Measurements from ENCODE around the gene FMO1.

FMO1 gene

GRCh38 chr1:171243878-171244277 lies 4.4 kb upstream of the FMO1 start:
- DNase-seq: no peak

GRCh38 chr1:171245458-171246064 lies 2.7 kb upstream of the FMO1 start:
- peak; percentile 19 for DNase-seq

GRCh38 chr1:171247501-171247900 lies 793 bp upstream of the FMO1 start:
- DNase-seq: no peak

- DNase-seq: no peak
These were observed 547 bp downstream of the FMO1 start for GRCh38 chr1:171248841-171249240.

DNA sequence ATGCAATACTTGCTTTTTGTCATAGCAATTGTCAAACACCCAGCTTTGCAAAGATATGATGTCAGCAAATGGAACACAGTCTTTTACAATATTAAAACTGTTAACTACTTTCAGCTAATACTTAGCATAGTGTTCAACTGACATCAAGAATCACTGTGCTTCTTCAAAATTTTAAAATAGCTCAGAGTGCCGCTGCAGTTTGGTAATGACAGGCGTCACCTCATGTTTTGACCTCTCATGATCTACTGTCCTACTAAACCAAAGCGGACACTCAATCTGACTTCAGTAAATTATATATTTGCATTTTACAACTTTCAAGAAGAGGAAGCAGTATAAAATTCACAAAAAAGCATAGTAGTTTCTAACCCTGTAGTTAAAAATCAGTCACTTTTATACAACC lies 2.0 kb downstream of the FMO1 start:
- DNase-seq: no peak

DNA sequence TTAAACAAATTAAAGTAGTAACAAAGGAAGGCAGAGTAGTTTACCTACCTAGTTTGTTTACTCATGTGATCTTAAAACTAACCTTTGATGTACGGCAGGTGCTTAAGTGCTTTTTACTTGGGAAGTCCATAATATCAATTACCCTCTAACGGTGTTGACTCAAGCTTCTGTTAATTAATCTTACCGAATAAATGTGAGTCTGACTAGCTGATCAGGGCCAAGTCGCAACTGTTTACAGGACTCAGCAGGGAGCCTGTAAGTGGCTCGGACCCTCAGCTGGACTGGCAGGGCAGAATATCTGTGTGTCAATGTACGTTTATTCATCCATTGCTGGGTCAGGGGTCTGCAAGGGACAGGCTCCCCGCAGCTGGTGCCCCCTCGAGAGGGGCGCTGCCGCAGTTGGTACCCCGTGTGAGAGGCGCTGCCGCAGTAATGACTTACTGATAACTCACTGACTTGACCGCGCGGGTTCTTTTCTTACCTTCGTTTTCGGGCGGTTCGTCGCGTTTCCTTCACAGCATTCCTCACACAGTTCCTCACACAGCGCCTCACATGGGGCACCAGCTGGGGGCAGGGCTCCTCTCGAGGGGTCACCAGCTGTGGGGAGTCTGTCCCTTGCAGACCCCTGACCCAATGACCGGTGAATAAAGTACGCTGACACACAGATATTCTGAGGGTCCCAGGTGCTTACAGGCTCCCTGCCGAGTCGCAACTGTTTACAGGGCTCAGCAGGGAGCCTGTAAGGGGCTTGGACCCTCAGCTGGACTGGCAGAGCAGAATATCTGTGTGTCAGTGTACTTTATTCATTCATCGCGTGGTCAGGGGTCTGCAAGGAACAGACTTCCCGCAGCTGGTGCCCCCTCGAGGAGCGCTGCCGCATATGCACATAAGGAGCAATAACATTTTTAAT lies 3.0 kb downstream of the FMO1 start:
- peak; percentile 69 for DNase-seq

DNA sequence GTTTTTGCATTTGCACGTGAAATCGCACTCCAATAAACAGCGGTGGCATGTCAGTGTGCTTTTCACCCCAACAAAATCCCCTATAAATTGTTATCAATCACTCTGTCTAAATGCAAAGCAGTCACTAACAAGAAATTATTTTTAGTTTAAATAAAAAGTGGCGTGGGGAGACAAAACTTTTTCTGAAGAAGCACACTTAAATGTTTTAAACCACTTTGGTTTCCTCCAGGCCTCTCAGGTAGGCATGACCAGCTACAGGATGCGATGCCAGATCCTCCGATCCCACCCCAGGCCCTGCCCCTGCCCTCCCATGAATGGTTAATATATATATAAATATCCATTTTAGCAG lies 3.6 kb downstream of the FMO1 start:
- no peak for DNase-seq

- DNase-seq: no peak
These were observed 4.2 kb downstream of the FMO1 start for GRCh38 chr1:171252482-171252881.

GRCh38 chr1:171254859-171255258 lies 6.6 kb downstream of the FMO1 start:
- DNase-seq: no peak

DNA sequence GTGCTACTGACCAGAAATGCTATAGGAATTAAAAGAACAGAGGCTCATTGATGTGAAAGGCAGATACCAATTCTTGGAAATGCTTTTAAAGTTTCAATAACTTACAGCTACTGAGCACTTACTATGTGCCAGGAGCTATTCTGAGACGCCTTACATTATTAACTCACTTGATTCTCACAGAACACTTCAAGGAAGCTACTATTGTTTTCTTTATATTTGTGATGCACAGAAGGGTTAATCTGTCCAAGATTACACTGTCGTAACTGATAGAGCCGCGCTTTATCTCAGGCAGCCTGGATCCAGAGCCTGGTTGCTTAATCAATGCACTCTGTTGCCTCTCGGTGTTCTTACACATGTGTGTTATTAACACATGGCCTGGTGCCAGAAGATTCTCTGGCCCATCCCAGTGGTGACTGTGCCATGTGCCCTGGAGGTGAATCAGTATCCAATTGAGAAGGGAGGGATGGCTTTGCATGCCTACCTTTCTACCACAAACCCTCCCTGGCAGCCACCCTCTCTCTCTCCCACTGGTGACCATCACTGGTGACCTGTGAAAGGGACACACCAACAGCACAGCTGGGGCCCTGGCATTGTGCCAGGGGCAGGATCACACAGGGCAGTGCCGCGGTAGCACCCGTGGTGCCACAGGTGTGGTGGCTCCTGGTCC lies 8.8 kb downstream of the FMO1 start:
- DNase-seq: no peak

DNA sequence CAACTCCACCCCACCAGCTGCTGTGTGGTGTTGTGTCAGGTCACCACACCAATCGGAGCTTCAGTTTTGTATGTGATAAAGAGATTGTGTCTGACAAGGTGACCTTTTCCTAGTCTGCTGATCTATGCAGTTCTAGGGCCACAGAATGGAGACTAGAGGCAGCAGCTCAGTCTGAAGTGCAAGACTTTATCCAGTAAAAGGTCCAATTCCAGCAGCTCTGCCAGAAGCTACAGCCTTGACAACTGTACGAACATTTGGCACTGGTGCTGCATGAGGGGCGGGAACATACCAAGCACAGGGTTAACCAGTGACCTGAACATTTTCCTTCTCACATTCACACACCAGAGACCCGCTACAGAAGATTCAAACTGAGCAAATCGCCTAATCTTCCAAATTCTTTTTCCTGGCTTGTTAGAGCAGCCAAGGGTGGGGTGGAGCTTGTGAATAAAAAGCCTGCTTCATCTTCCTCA lies 9.3 kb downstream of the FMO1 start:
- DNase-seq: no peak

DNA sequence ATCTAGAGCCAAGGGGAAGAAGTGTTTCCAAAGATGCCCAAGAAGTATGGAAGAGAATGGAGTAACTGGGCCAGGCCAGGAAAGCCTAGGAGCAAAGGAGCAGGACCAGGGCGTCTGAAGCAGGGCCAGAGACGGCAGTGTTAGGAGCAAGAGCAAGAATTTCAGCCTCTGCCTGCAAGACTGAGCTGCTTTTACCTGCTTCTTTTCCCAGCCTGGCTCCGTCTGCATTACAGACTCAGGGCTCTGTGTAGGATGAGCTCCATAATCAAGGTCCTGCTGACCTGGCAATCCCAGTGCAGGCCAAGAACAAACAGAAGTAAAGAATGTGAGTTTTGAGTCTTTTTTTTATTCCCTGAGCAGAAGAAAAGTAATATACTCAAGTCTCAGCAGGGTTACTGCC lies 10.1 kb downstream of the FMO1 start:
- no peak for DNase-seq

- DNase-seq: no peak
These were observed 10.6 kb downstream of the FMO1 start for GRCh38 chr1:171258943-171259342.

DNA sequence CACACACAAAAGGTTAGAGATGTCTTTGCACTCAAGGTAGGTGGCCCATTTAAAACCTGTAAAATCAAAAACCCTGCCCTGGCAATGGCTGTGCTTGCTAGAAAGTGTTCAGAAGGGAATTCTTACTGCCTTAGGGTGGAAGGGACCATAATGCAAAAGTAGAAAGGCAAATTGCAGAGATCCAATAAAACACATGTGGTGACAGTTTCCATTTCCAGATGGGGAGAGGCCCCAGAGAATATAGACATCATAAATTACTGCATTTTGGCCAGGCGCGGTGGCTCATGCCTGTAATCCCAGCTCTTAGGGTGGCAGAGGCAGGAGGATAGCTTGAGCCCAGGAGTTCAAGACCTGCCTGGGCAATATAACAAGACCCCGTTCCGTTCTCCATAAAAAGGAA lies 13.0 kb downstream of the FMO1 start:
- DNase-seq: no peak

DNA sequence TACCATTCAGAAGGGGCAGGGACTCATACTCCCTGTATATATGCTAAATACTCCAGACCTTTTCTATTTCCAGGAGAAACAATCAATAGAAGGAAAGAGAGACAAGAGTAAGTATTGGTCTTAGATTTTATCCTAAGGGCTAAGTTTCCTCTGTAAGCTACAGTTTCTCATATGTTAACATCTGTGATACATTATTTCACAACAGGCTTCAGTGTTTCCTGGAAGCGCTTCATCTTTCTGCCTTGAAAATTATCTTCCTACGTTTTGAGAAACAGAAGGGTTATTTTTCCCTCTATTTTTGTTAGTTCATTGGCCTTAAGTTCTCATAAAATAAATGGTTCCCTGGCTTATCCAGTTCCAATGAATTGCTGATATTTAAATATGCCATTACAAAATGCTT lies 15.6 kb downstream of the FMO1 start:
- no peak for DNase-seq

- no peak for DNase-seq
These were observed 17.4 kb downstream of the FMO1 start for GRCh38 chr1:171265686-171266085.

- no peak for DNase-seq
These were observed 18.6 kb downstream of the FMO1 start for GRCh38 chr1:171266930-171267329.

DNA sequence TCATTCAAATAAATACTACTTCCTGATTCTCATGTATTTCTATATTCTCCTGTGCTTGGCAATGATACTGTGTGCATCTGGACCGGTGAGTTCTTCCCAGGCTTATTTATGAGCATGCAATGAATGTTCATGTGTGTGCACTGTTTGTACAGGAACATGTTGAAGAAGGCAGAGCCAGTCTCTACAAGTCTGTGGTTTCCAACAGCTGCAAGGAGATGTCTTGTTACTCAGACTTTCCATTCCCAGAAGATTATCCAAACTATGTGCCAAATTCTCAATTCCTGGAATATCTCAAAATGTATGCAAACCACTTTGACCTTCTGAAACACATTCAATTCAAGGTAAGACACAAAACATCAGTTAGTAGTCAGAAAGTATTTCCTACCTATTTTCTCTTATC lies 19.1 kb downstream of the FMO1 start:
- no peak for DNase-seq

DNA sequence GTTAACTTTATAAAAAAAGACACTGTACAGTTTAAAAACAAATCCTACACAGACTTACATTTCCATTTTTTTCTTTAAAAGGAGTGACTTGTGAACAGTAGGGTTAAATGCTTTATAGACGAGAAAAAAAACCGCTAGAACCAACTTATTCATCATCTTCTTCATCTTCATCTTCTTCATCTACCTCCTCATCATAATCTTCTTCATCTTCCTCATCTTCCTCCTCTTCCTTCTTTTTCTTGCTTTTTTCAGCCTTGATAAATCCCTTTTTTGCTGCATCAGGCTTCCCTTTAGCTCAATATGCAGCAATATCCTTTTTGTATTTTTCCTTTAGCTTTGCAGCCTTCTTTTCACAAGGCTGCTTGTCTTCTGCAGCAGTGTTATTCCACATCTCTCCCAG lies 22.5 kb downstream of the FMO1 start:
- no peak for DNase-seq

- DNase-seq: no peak
These were observed 29.2 kb downstream of the FMO1 start for GRCh38 chr1:171277534-171277933.

DNA sequence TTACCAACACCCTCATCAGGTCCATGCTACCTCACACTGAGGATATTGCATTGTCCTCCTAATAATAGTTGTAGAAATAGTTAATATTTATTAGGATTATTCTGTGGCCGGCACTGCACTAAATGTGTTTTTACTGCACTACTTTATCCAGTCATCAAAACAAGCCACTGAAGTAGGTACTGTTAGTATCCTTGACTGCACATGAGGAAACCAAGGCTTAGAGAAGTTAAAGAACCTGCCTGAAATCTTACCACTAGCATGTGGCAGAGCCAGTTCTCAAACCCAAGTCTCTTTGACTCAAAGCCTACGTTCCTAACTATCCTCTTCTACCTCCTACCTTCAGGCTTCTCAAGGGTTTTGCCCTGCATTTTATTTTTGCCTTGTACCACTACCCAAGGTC lies 30.9 kb downstream of the FMO1 start:
- DNase-seq: no peak

DNA sequence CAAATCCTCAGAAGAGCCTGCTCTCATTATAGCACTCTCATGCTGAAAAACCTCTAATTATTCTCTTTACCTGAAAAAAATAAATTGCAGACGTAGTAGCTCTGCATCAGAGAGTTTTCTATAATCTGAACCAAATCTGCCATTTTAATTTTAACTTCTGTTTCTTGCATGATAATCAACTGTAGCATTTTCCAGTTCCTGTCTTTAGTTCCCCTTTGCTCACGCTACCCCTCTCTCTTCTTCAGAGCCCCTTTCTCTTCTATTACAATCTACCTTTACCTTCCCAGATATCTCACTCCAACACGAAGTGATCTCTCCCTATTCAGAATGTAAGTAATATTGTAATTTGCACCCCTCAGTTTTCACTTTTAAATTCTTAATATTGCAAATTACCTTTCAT lies 31.4 kb downstream of the FMO1 start:
- no peak for DNase-seq

DNA sequence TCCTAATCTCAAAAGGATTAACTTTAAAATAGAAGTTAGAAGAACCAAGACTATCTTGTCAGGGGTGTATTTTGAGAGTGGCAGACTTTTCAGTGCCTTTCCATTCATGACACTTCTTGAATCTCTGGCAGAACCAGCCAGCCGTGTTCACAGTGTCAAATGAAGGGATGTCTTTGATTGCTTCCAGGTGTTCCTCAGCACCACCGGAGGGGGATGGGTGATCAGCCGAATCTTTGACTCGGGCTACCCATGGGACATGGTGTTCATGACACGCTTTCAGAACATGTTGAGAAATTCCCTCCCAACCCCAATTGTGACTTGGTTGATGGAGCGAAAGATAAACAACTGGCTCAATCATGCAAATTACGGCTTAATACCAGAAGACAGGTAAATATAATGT lies 32.3 kb downstream of the FMO1 start:
- DNase-seq: no peak
